Neural progenitor cell (in vitro differentiated cells): ENCODE results near the gene OIP5. TPM values are rescaled to one million over a fixed set of nuclear protein-coding genes. Genes with fewer than 3 reads are reported as not detected.
A peak's percentile ranks its signal among the peaks of the same experiment; 100 is the strongest.

Source experiments
- DNase-seq: peaks from one replicate; pipeline ENCODE4 v3.0.0-alpha.2; 2016; ENCODE audit warnings: low spot score
- H2AFZ ChIP-seq: fragments of 200-600 bp; sonication (generic); replicated peaks from 2 replicates; pipeline ENCODE4 v1.6.1; 2016; ENCODE audit warnings: antibody characterized with exemption
- H3F3A ChIP-seq: fragments of 200-600 bp; sonication (generic); 2 replicates; pipeline ENCODE4 v1.6.1; 2016; ENCODE audit warnings: antibody characterized with exemption, low read depth
- H3K27ac ChIP-seq: fragments of 200-600 bp; sonication (generic); 2 replicates; pipeline ENCODE4 v1.5.1; 2016; ENCODE audit warnings: mild to moderate bottlenecking
- H3K27me3 ChIP-seq: fragments of 200-600 bp; sonication (generic); 2 replicates; pipeline ENCODE4 v1.6.1; 2016; ENCODE audit warnings: mild to moderate bottlenecking, moderate library complexity
- H3K36me3 ChIP-seq: fragments of 200-600 bp; sonication (generic); 2 replicates; pipeline ENCODE4 v1.5.1; 2016
- H3K4me1 ChIP-seq: fragments of 200-600 bp; sonication (generic); 2 replicates; pipeline ENCODE4 v1.6.1; 2016; ENCODE audit warnings: mixed run types
- H3K4me2 ChIP-seq: fragments of 200-600 bp; sonication (generic); 2 replicates; pipeline ENCODE4 v1.6.1; 2016
- H3K4me3 ChIP-seq: fragments of 200-600 bp; sonication (generic); 2 replicates; pipeline ENCODE4 v1.5.1; 2016
- H3K79me2 ChIP-seq: fragments of 200-600 bp; sonication (generic); 2 replicates; pipeline ENCODE4 v1.6.1; 2016; ENCODE audit warnings: low read depth
- H3K9ac ChIP-seq: fragments of 200-600 bp; sonication (generic); 2 replicates; pipeline ENCODE4 v1.6.1; 2016
- H3K9me3 ChIP-seq: fragments of 200-600 bp; sonication (generic); 2 replicates; pipeline ENCODE4 v1.5.1; 2016; ENCODE audit warnings: low read depth
- H4K20me1 ChIP-seq: fragments of 200-600 bp; sonication (generic); 2 replicates; pipeline ENCODE4 v1.6.1; 2016; ENCODE audit warnings: low read depth
- H3K27ac Mint-ChIP-seq: 3 replicates; pipeline ENCODE4 v1.8.0; 2021; ENCODE audit warnings: mixed read lengths
- H3K27me3 Mint-ChIP-seq: 2 replicates; pipeline ENCODE4 v1.8.0; 2022; ENCODE audit warnings: low read depth, mild to moderate bottlenecking, inconsistent platforms, moderate library complexity, mixed read lengths; ENCODE audit not compliant: insufficient read depth
- H3K36me3 Mint-ChIP-seq: 3 replicates; pipeline ENCODE4 v1.8.0; 2021; ENCODE audit warnings: mixed read lengths
- H3K4me1 Mint-ChIP-seq: 3 replicates; pipeline ENCODE4 v1.8.0; 2021; ENCODE audit warnings: mixed read lengths
- H3K4me3 Mint-ChIP-seq: 3 replicates; pipeline ENCODE4 v1.8.0; 2021; ENCODE audit warnings: mild to moderate bottlenecking, moderate library complexity, mixed read lengths
- H3K9me3 Mint-ChIP-seq: 3 replicates; pipeline ENCODE4 v1.8.0; 2020; ENCODE audit warnings: mixed read lengths
- CTCF ChIP-seq: fragments of 200-600 bp; sonication (generic); IDR thresholded peaks from 2 replicates; pipeline ENCODE4 v1.5.1; 2017; ENCODE audit warnings: antibody characterized with exemption, mild to moderate bottlenecking
- EZH2 ChIP-seq: fragments of 200-600 bp; sonication (generic); IDR thresholded peaks from 2 replicates; pipeline ENCODE4 v1.6.1; 2017; ENCODE audit warnings: antibody characterized with exemption, mild to moderate bottlenecking, moderate library complexity
- EZH2phosphoT487 ChIP-seq: fragments of 200-600 bp; sonication (generic); IDR thresholded peaks from 2 replicates; pipeline ENCODE4 v1.6.1; 2017; ENCODE audit warnings: antibody characterized with exemption
- total RNA-seq: library from RNA; depleted of rRNA; stranded (reverse); fragments of >200 nt; gene quantifications from 2 replicates; pipeline ENCODE4 v1.2.3, GENCODE V29; 2015; ENCODE audit warnings: low replicate concordance

Gene OIP5
- total RNA-seq, 1 donor from 2014 or later: 70.2 TPM

GRCh38 chr15:41333026-41333562, 703 bp upstream of the OIP5 start:
- TF ChIP-seq EZH2phosphoT487 (no peak), EZH2 (peak; percentile 34), CTCF (no peak)
- no peaks in the 10 kb centered on the region for H3K27me3 ChIP-seq
- H3K4me1 ChIP-seq: peaks cover 22% of the 10 kb centered on the region
- peaks cover 47% of the 10 kb centered on the region for H4K20me1 ChIP-seq
- peak overlapping the region; percentile 80 for H3K4me2 ChIP-seq
- Mint-ChIP-seq H3K4me3 (peak overlapping the region; percentile 100), H3K36me3 (peaks cover 15% of the 10 kb centered on the region), H3K27ac (peak overlapping the region; percentile 99), H3K4me1 (peaks cover 25% of the 10 kb centered on the region), H3K9me3 (no peaks in the 10 kb centered on the region), H3K27me3 (peaks cover 2% of the 10 kb centered on the region)
- H3K9me3 ChIP-seq: no peaks in the 10 kb centered on the region
- peak overlapping the region; percentile 74 for H2AFZ ChIP-seq
- H3K36me3 ChIP-seq: peaks cover under 1% of the 10 kb centered on the region
- no peak for DNase-seq
- no peak overlapping the region for H3K27ac ChIP-seq
- peak overlapping the region; percentile 73 for H3K9ac ChIP-seq
- H3K4me3 ChIP-seq: peak overlapping the region; percentile 91
- peaks cover 29% of the 10 kb centered on the region for H3F3A ChIP-seq
- peaks cover 75% of the 10 kb centered on the region for H3K79me2 ChIP-seq

GRCh38 chr15:41331833-41332193, 578 bp downstream of the OIP5 start:
- Histone ChIP-seq H3K4me3 (peak overlapping the region; percentile 91), H4K20me1 (peaks cover 34% of the 10 kb centered on the region), H3K27me3 (no peaks in the 10 kb centered on the region), H3K9ac (peak overlapping the region; percentile 63), H3K9me3 (no peaks in the 10 kb centered on the region), H3K4me2 (peak overlapping the region; percentile 89), H3K36me3 (peaks cover 4% of the 10 kb centered on the region), H3K4me1 (peaks cover 22% of the 10 kb centered on the region), H3K79me2 (peaks cover 62% of the 10 kb centered on the region), H2AFZ (peak overlapping the region; percentile 98), H3F3A (peaks cover 29% of the 10 kb centered on the region), H3K27ac (no peak overlapping the region)
- no peak for TF ChIP-seq CTCF
- TF ChIP-seq EZH2phosphoT487: no peak
- TF ChIP-seq EZH2: no peak
- DNase-seq: no peak
- peak overlapping the region; percentile 55 for H3K27ac Mint-ChIP-seq
- H3K4me3 Mint-ChIP-seq: peak overlapping the region; percentile 100
- H3K9me3 Mint-ChIP-seq: no peaks in the 10 kb centered on the region
- H3K4me1 Mint-ChIP-seq: peaks cover 22% of the 10 kb centered on the region
- peaks cover 2% of the 10 kb centered on the region for H3K27me3 Mint-ChIP-seq
- peaks cover 14% of the 10 kb centered on the region for H3K36me3 Mint-ChIP-seq

DNA sequence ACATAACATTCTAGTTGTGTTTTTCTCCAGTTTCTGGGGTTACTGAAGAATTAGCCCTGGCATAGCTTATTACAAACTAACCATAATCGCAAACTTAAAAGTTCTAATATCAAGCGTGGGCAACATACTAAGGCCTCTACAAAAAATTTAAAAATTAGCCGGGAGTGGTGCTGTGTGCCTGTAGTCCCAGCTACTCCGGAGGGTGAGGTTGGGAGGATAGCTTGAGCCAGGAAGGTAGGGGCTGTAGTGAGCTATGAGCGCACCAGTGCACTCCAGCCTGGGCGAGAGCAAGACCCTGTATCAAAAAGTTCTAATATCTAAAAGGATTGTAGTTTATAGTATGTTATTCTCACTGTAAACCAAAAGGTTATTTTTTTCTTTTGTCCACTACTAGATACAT, 1.1 kb downstream of the OIP5 start:
- Histone ChIP-seq H3K27me3 (no peaks in the 10 kb centered on the region), H3K4me1 (peaks cover 22% of the 10 kb centered on the region), H3K9me3 (no peaks in the 10 kb centered on the region), H3K79me2 (peaks cover 57% of the 10 kb centered on the region), H2AFZ (peak overlapping the region; percentile 98), H3K9ac (peak overlapping the region; percentile 63), H3K36me3 (peaks cover 4% of the 10 kb centered on the region), H3F3A (peaks cover 29% of the 10 kb centered on the region), H4K20me1 (peaks cover 29% of the 10 kb centered on the region), H3K27ac (no peak overlapping the region), H3K4me3 (peak overlapping the region; percentile 91), H3K4me2 (peak overlapping the region; percentile 89)
- H3K9me3 Mint-ChIP-seq: no peaks in the 10 kb centered on the region
- TF ChIP-seq CTCF (no peak), EZH2phosphoT487 (no peak), EZH2 (no peak)
- peak overlapping the region; percentile 55 for H3K27ac Mint-ChIP-seq
- H3K27me3 Mint-ChIP-seq: peaks cover 2% of the 10 kb centered on the region
- H3K36me3 Mint-ChIP-seq: peaks cover 17% of the 10 kb centered on the region
- DNase-seq: peak; percentile 2
- H3K4me1 Mint-ChIP-seq: peaks cover 22% of the 10 kb centered on the region
- H3K4me3 Mint-ChIP-seq: peak overlapping the region; percentile 100
